Duodenal mucosa (tissue), 2 donors: ENCODE data around the gene CLINT1.

Experiments
- H3K27ac ChIP-seq: one replicate; pipeline ENCODE4 v1.7.0; 2013; ENCODE audit warnings: low read depth, low read length
- H3K27me3 ChIP-seq, 2 donors: one replicate each; pipeline ENCODE4 v1.7.0; 2013; ENCODE audit warnings: low read length in 2 of 2, control low read depth in 1 of 2; ENCODE audit not compliant: insufficient read depth in 2 of 2, control insufficient read depth in 1 of 2
- H3K36me3 ChIP-seq, 2 donors: one replicate each; pipeline ENCODE4 v1.7.0; 2013; ENCODE audit warnings: low read length in 2 of 2, control low read depth in 1 of 2; ENCODE audit not compliant: insufficient read depth in 2 of 2, control insufficient read depth in 1 of 2
- H3K4me1 ChIP-seq, 2 donors: one replicate each; pipeline ENCODE4 v1.7.0; 2013; ENCODE audit warnings: low read length in 2 of 2, control low read depth in 1 of 2; ENCODE audit not compliant: insufficient read depth in 2 of 2, control insufficient read depth in 1 of 2
- H3K4me3 ChIP-seq, 2 donors: one replicate each; pipeline ENCODE4 v1.7.0; 2013; ENCODE audit warnings: low read length in 2 of 2, low read depth in 1 of 2
- H3K9ac ChIP-seq, 2 donors: one replicate each; pipeline ENCODE4 v1.7.0; 2013; ENCODE audit warnings: low read length in 2 of 2, low read depth in 1 of 2
- H3K9me3 ChIP-seq, 2 donors: one replicate each; pipeline ENCODE4 v1.7.0; 2013; ENCODE audit warnings: low read length in 2 of 2, control low read depth in 1 of 2; ENCODE audit not compliant: control insufficient read depth in 1 of 2

The CLINT1 gene

GRCh38 chr5:157766902-157767301 is 92.0 kb downstream of the CLINT1 start:
- Histone ChIP-seq H3K27me3 (no peaks in the 10 kb centered on the region), H3K4me3 (no peak overlapping the region), H3K9me3 (peaks cover 0 to 3% of the 10 kb centered on the region in 2 donors), H3K4me1 (no peaks in the 10 kb centered on the region), H3K9ac (no peak overlapping the region), H3K36me3 (no peaks in the 10 kb centered on the region), H3K27ac (no peak overlapping the region)

DNA sequence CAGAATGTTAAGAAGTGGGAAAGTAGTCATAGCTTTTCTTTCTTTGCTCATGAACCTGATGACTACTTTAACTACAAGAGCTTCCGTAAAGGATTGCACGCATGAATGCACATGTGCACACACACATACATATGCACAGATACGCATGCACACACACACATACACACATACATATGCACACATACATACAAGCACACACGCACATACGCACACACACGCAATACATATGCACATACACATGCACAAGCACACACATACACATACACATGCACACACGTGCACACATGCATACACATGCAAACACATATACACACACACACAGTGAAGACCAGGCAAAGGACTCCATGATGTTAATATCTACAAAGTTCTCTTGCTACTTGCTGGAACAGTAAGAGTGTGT is 92.5 kb downstream of the CLINT1 start:
- Histone ChIP-seq H3K27ac (no peak overlapping the region), H3K9ac (no peak overlapping the region), H3K36me3 (no peaks in the 10 kb centered on the region), H3K4me3 (no peak overlapping the region), H3K4me1 (no peaks in the 10 kb centered on the region), H3K27me3 (no peaks in the 10 kb centered on the region), H3K9me3 (peaks cover 0 to 3% of the 10 kb centered on the region in 2 donors)

DNA sequence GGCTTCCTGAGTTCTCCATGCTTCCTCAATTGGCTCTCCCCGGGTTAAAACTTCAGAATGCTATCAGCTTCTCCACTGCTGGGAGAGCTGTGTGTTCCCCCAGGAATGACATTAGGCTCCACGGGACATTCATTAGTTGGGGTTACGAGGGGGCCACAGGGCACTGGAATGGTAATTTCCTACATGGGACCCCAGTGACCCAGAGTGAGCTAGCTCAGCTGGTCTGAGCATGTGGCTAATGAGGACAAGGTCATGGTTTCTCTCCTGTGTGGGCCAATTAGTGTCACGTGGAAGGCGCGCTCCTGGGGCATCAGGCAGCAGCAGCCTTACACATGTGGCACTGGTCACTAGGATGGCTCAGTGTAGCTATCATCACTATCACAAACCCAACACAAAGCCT is 94.4 kb downstream of the CLINT1 start:
- Histone ChIP-seq H3K4me1 (no peaks in the 10 kb centered on the region), H3K4me3 (no peak overlapping the region), H3K9me3 (no peaks in the 10 kb centered on the region), H3K36me3 (no peaks in the 10 kb centered on the region), H3K27me3 (no peaks in the 10 kb centered on the region), H3K9ac (no peak overlapping the region), H3K27ac (no peak overlapping the region)

DNA sequence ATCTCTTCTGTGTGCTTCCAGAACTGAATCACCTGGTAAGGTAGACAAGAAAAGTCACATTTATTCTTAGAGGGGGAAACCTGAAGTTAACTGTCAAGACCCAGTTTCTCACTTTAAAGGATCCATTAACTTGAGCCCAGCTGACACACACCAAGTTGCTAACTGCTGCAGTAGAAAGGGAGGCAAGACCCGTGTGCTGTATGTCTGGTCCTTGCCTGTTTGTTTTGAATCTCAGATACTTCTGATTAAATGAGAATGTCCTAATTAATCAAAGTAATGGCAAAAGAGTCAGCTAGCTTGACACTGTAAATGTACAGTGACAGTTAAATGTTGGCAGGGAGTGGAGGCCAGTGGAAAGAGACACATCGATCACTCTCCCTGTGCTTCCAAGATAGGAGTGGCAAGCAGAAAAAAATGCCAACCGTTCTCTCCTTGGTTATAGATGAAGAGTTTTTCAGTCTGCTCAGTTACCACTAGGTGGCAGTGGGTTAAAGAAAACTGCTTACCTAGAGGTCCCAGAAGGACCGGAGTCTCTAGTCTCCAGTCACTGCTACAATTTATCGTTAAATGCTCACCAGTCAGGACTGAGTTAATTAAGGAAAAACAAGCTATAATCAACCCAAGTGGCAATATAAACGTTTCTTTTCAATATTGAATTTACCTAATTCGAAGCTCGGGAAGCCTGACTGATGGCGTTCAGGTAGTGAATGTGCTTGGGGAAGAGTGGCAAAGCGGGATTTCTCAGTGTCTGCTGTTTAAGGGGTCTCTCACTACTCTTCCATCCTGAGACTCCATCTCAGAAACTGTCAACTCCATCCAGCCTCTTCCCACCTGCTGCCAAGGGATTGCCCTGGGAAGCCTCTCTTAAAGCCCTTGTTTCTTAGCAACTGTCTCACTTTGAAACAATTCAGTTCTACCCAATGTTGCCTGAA is 97.0 kb downstream of the CLINT1 start:
- Histone ChIP-seq H3K9ac (no peak overlapping the region), H3K9me3 (no peaks in the 10 kb centered on the region), H3K4me1 (no peaks in the 10 kb centered on the region), H3K27me3 (no peaks in the 10 kb centered on the region), H3K27ac (no peak overlapping the region), H3K36me3 (no peaks in the 10 kb centered on the region), H3K4me3 (no peak overlapping the region)

DNA sequence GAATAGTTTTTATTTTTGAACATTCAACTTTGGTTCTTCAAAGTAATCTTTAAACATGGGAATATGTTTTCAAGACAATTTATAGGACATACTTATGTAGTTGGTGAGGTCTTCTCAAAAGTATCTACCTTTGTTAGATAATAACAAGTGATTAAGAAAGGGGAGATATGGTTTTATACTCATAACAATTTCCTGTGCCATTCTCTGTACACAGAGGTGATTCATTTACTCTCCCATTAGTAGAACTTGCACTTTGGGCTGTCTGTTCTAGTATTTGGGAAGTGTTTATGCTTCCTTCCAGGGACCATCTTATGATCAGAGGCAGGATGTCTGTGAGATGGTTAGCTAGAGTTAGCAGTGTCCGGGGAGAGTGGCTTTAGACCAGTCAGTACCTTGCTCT is 100.2 kb downstream of the CLINT1 start:
- Histone ChIP-seq H3K4me3 (no peak overlapping the region), H3K27me3 (no peaks in the 10 kb centered on the region), H3K27ac (no peak overlapping the region), H3K9ac (no peak overlapping the region), H3K4me1 (no peaks in the 10 kb centered on the region), H3K36me3 (peaks cover 12 to 22% of the 10 kb centered on the region in 2 donors), H3K9me3 (no peaks in the 10 kb centered on the region)

DNA sequence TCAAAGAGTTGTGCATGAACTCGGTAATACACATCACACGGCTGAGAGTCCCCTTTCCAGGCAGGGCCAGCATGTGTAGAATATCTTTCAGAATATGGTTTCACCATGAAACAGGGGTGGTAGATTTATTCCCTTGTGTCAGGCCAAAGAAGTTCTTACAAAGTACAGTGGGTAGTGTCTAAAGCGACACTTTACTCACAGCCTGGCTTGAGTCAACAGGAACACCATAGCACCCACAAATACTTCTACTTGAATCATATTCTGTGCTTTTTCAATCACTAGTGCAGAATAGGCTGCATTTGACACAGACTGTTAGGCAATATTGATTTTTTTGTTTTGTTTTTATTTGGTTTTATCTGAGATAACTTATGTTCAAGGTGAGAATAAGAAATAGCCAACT is 102.8 kb downstream of the CLINT1 start:
- Histone ChIP-seq H3K9ac (no peak overlapping the region), H3K4me1 (no peaks in the 10 kb centered on the region), H3K4me3 (no peak overlapping the region), H3K27ac (no peak overlapping the region), H3K9me3 (no peaks in the 10 kb centered on the region), H3K36me3 (peaks cover 12 to 31% of the 10 kb centered on the region in 2 donors), H3K27me3 (no peaks in the 10 kb centered on the region)

GRCh38 chr5:157750320-157750719 is 108.6 kb downstream of the CLINT1 start:
- Histone ChIP-seq H3K27ac (no peak overlapping the region), H3K4me3 (no peak overlapping the region), H3K9ac (no peak overlapping the region), H3K36me3 (peaks cover 7 to 19% of the 10 kb centered on the region in 2 donors), H3K27me3 (no peaks in the 10 kb centered on the region), H3K9me3 (no peaks in the 10 kb centered on the region), H3K4me1 (no peaks in the 10 kb centered on the region)

- no peak overlapping the region for H3K4me3 ChIP-seq
- H3K27me3 ChIP-seq = no peaks in the 10 kb centered on the region
- peaks cover 0 to 12% of the 10 kb centered on the region in 2 donors for H3K36me3 ChIP-seq
- H3K4me1 ChIP-seq = peaks cover 5 to 6% of the 10 kb centered on the region in 2 donors
- H3K9ac ChIP-seq = no peak overlapping the region
- H3K9me3 ChIP-seq = no peaks in the 10 kb centered on the region
- no peak overlapping the region for H3K27ac ChIP-seq
These were observed 109.5 kb downstream of the CLINT1 start for GRCh38 chr5:157749462-157749799.

DNA sequence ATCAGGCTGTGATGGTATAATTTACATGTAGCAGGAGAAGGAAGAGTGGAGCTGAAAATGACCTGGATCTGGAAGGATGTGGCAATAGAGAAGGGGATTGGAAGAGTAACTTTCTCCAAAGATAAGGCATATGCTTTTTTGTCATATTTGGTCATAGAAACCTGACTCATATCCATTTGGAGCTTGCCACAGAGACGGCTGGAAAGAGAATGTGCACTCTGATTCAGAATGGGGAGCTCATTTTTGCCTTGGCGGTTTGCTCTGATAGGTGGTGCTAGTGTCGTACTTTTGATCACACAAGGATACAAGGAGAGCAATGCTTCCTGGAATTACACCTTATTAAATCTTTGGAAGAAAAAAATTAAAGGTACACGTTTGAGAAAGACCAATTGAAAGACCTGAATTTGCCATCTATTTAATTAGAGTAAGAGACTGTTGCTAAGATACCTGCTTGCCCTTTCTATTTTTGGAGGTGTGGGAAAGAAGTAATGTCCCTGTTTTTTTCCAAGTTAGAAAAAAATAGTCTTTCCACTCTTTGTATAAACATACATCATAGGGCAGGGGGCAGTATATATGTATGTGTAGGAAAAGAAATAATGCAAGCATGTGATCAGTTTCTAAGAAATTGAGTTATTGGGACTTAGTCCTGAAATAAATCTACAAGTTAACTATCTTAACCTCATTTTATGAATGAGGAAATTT is 110.0 kb downstream of the CLINT1 start:
- no peak overlapping the region for H3K27ac ChIP-seq
- H3K4me3 ChIP-seq = no peak overlapping the region
- peaks cover 8% of the 10 kb centered on the region in 2 donors for H3K4me1 ChIP-seq
- no peaks in the 10 kb centered on the region for H3K9me3 ChIP-seq
- peaks cover 0 to 10% of the 10 kb centered on the region in 2 donors for H3K36me3 ChIP-seq
- H3K27me3 ChIP-seq = no peaks in the 10 kb centered on the region
- no peak overlapping the region for H3K9ac ChIP-seq
